Stimulated activated CD4-positive, alpha-beta T cell treated with anti-CD3 and anti-CD28 coated beads, Interleukin-2, amount 100 ng/mL, for 4 hours (primary cell): Measurements from ENCODE around the gene HAT1.
"Not testable (repeated sequence)": the region's sequence is repeated elsewhere in the genome, so short reads cannot be mapped to it uniquely, and the experiment has no call there.

Experiments
- DNase-seq: peaks from one replicate; pipeline ENCODE4 v3.0.0-alpha.2; 2020; ENCODE audit warnings: low read depth

The HAT1 gene

DNA sequence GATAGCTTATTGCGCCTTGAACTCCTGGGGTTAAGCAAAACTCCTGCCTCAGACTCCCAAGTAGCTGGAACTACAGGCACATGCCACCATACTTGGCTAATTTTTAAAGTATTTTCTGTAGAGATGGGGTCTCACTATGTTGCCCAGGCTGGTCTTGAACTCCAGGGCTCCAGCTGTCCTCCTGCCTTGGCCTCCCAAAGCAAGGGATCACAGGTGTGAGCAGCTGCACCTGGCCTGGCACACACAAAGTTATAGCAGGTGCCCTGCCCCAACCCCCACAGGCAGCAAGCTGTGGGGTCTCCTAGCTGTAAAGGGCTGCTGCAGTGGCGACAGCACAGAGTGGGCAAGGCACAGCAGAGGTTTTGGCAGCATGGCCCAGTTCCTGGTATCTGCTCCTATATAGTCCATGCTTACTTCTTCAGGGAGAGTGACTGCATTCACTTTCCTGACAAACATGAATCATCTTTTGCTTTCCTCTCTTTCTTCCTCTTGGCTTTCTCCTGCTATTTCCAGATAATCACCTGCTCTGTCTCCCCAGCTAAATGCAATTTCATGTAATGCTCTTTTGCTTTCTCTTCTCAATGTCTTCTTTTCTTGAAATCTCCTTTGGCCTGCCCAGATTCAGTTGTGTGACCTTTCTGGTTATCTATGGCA is 50.2 kb downstream of the HAT1 start:
- no peak for DNase-seq

DNA sequence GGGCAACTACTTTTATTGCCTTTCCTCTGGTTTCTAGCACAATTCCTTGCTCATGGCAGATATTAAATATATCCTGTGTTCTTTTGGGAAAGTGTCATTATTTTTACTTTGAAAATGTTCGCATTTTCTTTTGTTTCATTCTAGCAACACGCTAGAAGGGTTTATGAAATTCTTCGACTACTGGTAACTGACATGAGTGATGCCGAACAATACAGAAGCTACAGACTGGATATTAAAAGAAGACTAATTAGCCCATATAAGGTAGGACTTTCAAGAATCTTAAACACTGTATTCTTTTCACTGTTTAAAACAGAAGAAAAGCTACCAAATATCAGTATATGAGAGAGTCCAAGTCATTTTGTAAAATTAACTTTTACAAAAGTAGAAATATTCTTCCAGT is 56.8 kb downstream of the HAT1 start:
- DNase-seq = no peak

DNA sequence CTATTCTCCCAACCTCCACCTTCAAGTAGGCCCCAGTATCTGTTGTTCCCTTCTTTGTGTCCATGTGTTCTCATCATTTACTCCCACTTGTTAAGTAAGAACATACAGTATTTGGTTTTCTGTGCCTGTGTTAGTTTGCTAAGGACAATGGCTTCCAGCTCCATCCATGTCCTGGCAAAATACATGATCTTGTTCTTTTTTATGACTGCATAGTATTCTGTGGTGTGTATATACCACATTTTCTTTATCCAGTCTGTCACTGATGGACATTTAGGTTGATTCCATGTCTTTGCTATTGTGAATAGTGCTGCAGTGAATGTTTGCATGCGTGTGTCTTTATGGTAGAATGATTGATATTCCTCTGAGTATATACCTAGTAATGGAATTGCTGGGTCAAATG is 61.7 kb downstream of the HAT1 start:
- DNase-seq = not testable (repeated sequence)

DNA sequence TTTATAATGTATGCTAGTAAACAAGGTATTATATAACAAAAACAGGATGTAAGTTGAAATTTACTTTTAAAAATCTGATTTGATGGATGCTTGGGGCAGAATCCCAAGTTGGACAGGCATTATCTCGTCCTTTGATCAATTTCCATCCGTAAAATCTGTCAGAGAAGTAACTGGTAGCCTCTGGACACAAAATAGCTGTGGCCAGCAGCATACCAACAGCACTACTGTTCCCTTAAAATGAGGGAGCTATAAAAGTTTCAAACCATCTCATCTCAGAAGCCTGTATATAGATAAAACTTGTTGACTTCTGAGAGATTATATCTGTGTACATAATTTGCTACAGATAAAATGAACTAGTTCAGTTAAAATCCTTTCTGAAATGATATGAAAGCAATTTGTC is 62.8 kb downstream of the HAT1 start:
- DNase-seq = no peak

DNA sequence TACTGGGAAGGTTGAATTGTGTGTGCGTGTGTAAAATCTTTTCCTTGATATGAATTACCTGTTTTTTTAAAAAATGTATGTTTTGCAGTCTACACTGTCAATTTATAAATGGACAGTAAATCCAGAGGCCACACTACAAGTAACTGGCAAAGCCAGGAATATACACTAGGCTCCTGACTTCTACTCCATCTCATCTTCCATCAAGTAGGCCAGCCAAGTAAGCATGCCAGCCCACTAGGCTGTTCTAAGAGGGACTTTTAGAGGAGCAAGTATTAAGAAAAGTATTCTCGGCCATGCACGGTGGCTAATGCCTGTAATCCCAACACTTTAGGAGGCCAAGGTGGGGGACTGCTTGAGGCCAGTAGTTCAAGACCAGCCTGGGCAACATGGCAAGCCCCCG is 64.5 kb downstream of the HAT1 start:
- DNase-seq = no peak

DNA sequence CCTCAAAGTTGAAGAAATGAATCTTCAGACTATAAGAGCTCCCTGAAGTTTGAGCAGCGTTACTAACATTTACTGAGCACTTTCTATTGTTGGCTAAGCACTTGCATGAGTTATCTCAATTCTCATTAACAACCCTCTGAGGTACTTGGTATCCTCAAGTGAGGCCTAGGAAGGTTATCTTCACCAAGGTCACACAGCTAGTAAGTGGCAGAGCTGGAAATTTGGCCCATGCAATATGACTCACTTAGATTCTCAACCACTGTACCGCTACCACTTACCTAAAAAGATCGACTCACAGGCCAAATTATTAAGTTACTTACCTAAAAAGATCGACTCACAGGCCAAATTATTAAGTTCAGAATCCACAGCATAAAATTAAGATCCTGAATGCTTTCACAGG is 68.8 kb downstream of the HAT1 start:
- no peak for DNase-seq

DNA sequence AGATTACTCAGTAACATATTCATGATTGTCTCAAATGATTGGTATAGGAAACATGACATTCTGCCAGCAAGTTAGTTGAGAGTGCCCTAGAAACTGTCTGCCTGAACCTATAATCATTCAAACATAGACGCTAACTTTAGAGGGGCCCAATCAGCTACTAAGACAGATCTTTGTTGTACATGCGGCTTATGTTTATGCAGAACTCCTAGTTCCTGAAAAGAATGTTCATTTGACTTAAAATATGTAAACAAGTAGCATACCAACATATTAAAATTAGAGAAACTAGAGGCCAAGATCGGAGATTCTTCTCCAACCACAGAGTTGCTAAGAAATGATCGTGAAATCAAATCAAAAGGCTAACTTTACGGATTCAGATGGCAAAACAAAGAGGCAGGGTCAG is 73.3 kb downstream of the HAT1 start:
- DNase-seq = no peak

DNA sequence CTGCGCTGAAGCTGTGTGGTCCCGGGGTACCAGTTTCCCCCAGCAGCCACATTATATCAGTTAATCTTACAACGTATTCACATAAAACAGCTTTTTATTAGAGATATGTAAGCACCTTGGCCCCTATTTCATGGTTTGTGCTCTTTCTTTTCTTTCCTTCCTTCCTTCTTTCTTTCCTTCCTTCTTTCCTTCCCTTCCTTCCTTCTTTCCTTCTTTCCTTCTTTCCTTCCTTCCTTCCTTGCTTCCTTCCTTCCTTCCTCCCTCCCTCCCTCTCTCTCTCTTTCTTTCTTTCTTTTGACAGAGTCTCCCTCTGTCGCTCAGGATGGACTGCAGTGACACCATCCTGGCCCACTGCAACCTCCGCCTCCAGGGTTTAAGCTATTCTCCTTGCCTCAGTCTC is 73.8 kb downstream of the HAT1 start:
- no peak for DNase-seq

DNA sequence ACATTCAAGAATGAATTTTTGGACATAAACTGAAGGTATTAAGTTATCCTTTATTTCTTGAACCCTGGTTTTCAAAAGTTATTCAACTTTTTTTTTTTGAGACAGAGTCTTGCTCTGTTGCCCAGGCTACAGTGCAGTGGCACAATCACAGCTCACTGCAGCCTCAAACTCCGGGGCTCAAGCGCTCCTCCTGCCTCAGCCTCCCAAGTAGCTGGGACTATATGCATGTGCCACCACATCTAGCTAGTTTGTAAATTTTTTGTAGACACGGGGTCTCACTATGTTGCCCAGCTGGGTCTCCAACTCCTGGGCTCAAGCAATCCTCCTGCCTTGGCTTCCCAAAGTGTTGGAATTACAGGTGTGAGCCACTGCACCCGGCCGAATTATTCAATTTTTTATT is 74.8 kb downstream of the HAT1 start:
- DNase-seq = not testable (repeated sequence)

DNA sequence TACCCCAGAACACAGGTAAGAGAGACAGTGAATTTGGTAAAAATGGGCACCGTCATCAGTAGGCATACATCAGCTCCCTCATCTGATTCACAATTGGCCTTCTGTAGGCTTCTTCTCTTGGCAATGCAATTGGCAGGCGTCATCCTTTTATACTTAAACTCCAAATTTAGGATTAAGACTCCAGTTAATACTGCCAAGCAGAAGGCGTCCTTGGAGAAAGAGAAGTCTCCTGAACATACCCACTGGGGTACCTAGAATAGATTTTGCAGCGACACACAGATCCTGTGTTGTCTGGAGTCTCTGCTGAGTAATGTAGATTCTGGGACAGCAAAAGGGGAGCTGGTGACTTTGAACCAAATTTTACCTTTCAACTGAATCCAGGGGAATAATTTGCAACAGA is 76.9 kb downstream of the HAT1 start:
- DNase-seq = no peak

DNA sequence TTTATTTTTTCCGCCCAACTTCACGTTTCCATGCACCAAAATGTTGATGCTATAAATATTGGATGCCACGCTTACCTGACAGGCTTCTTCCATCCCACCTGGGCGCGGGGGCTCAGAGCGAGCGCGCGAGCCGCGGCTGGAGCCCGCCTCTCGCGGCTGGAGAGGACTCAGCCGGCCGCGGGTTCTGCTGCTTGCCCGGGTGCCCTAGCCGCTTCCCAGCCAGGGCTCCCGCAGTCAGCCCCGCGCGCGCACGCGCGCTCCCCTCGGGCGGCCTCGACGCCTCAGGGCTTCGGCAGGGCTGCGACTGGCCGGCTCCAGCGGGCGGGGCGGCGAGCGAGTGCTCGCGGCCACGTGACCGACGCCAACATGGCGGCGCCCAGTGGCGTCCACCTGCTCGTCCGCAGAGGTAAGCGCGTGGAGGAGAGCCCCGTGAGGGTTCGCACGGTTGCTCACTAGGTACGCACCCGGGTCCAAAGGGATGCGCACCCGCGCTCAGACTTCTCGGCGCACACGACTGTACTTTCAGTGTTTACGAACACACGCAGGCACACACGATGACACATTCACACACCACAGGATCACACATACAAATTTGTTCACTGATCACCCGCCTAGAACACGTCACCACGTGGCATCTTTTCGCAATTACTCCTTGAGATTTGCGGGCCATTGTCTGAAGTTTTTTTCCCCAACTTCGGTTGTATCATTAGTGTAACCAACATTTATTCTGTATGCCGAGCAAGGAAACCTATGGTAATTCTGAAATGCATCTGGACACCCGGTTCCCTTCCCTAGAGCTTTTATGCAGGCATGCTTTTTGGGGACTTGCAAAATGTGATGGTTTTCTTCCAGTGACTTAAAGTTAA is 77.6 kb downstream of the HAT1 start, which contains the start of gene METAP1D:
TSS of gene METAP1D (plus strand) at position 350 of the 866 bp plus-strand sequence. CDS start at position 367, 17 bp downstream.
- DNase-seq = peak; percentile 81

DNA sequence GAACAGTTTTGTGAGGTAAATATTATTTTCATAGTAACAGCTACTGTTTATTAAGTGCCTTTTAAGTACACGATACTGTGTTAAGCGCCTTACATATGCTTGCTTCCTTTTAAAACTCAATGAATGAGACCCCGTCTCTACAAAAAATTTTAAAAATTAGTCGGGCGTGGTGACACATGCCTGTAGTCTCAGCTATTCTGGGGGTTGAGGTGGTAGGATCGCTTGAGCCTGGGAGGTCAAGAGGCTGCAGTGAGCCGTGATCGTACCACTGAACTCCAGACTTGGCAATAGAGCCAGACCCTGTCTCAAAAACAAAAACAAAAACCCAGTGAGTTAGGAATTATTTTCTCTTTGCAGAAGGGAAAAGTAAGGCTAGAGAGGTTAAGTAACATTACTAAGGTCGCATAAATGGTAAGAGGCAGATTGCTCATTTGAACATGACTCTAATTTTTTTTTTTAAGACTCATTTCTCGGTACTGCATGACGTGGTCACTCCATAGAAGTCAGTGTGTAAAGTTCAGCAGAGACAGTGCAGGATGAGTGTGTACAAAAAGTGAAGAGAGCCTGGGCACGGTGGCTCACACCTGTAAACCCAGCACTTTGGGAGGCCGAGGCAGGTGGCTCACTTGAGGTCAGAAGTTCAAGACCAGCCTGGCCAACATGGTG is 78.6 kb downstream of the HAT1 start:
- DNase-seq = no peak

DNA sequence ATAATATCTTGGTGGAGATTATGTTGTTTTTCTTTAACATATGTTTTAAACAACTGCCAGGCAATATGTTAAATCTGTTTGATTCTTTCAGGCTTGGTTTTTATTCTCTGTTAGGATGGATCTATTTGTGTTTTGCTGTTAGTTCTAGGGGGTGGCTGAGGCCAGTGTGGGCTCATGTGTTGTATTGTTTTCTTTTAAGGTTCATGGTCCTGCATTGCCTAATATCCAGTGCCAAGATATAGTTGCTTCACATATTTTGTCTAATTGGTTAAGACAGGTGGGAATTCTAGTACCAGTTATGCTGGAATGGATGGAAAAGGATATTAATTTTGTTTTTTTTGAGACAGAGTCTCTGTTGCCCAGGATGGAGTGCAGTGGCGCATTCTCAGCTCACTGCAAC is 85.1 kb downstream of the HAT1 start:
- no peak for DNase-seq

DNA sequence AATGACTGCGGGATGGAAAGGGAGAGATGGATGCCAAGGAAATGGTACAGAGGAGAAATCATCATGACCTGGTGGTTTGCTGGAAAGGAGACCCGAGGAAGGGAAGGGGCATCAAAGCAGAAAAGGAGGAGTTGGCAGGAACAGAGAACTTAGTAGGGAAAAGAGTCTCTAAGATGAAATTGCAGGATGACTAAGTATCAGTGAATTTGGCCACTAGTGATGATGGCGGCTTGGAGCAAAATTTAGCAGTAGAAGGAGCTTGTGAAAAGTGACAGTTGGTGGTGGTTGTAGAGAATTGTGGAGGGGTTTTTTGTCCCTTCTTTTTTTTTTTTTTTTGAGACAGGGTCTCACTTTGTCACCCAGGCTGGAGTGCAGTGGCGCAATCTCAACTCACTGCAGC is 87.6 kb downstream of the HAT1 start:
- no peak for DNase-seq

DNA sequence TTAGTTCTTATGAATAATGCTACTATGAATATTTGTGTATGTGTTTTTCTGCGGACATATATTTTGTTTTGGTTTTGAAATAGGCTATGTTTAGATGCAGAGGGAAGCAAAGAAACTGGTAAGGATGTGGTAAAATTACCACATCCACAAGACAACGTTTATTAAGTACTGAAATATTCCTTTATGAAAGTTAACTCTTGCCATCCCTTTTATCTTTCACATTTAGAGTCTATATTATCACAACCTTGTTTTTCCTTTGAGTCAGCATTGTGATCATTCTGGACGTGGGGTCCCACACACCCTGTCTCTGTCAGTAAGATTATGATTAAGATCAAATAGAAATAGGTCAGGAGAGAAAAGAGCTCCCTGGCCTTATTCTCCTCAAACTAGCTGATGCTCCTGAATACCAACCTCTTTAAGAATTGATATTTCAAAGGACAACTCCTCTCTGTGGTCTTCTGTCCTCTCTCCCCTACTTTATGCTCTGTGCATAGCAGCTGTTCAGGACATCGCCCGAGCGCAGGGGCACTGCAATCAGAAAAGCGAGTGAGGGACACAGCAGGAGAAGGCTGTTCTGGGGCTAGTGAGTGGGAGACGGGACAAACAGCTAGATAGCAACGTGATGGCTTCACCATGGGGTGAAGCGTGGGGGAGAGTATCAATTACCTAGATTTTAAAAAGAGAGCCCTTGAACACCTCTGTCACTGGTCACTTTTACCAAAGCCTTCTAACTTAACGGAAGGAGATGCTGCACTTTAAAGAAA is 89.7 kb downstream of the HAT1 start:
- no peak for DNase-seq

DNA sequence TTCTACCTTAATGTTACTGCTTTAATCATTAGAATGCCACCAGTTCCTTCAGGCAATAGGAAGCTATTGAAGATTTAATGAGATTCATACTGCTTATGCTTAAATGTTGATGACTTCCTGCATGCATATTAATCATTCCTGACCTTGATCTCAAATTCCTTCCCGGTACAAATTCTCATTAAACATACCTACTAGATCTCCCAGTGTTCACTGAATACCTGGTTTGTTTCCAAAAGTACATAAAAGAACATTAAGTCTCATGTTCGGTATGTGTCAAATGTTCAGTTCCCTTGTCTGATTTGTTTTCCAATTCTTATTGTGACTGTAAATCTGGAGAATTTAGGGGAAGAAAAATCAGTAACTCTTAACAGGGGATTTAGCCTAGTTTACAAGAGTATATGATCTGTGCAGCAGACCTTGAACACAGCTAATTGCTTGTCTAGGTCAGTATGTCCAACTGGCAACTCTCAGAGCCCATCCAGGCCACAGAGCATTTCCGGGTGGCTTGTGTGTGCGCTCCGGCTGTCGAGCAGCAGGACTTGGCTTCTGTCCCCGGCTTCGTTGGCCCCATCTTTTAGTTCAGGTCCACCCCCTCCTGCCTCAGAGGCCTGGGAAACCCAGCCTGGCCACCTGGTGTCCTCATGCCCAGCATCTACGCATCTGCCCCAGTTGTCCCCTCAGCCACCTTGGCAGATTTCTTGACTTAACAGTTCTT is 90.6 kb downstream of the HAT1 start:
- DNase-seq = no peak

DNA sequence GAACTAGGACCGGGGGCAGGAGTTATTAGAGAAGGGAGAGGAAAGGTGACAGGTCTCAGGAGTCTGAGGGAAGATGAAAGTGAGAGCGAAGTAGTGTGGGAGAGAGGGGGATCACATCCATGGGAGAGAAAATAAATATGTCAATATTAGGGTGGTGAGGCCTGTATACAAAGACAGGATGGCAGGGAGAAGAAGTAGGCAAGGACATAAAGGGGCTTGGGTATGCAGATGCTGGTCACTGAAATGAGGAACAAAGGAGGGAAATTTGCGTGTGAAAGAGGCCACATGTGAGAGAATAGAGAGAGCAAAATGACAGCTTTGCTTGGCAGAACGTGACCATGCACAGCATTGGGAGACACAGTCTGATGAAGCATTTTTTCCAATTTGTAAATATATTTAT is 91.1 kb downstream of the HAT1 start:
- DNase-seq = no peak

DNA sequence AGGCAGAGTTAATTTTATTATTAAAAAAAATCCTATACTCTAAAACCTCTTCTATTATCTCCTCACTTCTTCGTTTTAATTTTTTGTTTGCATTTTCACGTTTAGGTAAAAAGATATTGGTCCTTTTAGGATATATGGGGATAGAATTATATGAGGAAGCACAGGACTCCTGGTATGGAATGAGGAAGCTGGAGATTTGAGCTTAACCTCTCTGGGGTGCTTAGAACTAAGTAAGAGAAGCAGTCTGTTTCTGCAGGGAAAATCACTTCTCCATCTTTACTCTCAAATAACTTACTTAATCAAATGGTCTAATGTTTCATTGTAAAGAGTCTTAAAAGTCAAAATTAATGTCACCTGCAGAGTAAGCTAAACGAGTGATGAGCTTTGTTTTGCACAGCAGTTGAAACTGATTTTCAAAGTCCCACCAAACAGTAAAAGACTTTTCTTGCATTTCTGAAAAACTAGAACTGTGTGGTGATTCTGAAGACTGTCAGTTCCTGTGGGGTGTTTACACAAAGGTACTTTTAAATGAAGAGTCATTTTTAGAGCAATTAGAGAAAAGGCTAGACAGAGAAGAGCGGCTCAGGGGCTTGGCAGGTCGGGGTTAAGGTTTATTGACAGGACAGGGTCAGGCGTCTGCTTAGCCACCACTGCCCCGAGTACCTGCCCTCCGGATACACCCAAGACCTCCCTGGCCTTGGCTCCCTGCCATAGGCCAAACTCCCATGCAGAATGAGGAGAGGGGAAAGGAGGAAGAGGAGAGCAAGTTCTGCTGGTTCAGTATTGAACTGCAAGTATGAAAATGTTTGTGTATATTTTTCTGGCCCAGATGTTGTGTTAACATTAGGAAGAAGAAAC is 99.0 kb downstream of the HAT1 start:
- no peak for DNase-seq

DNA sequence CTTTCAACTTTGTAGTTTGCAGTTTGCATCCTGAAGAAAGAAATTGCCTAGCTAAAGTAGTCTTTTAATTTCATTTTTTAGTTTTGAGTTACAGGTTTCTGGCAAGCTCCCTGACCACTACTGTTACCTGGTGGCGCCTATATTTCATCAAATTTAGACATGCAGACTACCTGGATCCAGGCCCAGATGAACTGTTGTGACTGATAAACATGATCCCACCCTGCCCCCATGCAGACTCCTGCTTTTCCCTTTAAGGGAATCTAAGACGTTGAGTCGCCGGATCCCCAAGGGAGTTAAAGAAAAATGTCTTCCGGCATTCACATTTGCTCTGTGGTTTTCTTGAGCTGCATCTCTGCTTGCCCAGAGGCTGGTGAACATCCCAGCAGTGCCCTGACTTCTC is 99.7 kb downstream of the HAT1 start:
- DNase-seq = no peak

DNA sequence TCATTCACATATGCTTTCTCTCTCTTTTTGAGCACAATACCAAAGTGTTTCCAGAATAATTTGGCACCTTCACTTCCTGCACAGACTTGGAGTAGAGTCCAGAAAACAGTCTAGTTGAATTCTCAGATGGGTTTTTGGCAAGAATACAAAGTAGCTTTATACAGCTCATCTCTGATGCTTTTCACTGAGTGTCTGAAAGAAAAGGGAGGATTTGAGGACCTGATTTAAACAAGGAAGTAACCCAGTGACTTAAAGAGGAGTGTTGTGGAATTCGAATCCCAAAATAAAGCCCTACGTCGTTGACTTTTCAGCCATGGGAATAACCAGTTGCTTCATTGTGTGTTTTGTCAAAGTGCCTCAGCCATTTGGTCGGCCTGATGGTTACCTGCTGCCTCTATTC is 109.3 kb downstream of the HAT1 start:
- no peak for DNase-seq
